ENCODE data around the gene MRPS27. TPM values are rescaled to one million over a fixed set of nuclear protein-coding genes. Genes with fewer than 3 reads are reported as not detected.

The MRPS27 gene
- total and polyA plus RNA-seq, 9 donors, result 33.4 to 108 (median 57.9) TPM

- TF ChIP-seq POLR2A (IDR thresholded peaks at IDR 0.05) (no peak), CTCF (IDR thresholded peaks at IDR 0.05) (no peak), EP300 (IDR thresholded peaks at IDR 0.05) (no peak)
- WGBS, 3 donors, result 85 to 87% (median 86%) methylated on average over 8 of the region's 8 CpGs
- Histone ChIP-seq H3K4me3 (no peak overlapping the region), H3K27ac (no peak overlapping the region), H3K9me3 (no peaks in the 10 kb centered on the region), H3K27me3 (no peaks in the 10 kb centered on the region), H3K4me1 (ENCODE audit: insufficient read depth) (no peaks in the 10 kb centered on the region), H3K36me3 (no peaks in the 10 kb centered on the region)
- intact Hi-C loops (cut with DNase I), result no loop called here
- no peak for DNase-seq
Measured at GRCh38 chr5:72203251-72203845, 116.7 kb downstream of the MRPS27 start.

DNA sequence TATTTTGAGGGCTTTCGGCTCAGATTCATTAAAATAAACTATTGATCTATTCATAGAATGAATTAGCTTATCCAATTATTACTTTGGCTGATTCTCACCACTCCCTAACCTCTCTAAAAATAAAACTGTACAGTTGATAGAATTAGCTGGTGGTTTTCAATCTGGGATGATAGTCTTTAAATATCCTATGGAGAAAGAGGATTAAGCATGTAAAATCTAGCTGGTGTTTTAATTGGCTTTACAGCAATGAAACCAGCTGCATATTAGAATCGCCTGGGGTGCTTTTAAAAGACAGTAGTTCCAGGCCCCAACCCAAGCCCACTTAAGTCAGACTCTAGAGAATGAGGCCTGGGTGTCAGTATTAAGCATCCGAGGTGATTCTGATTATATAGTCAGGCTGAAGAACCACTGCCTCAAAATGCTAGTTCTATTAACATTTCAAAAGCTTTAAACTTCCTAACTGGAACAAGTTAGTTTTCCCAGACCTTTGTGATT is 117.7 kb downstream of the MRPS27 start:
- no peaks in the 10 kb centered on the region for H3K4me1 ChIP-seq (ENCODE audit: insufficient read depth)
- H3K27ac ChIP-seq, result no peak overlapping the region
- no peaks in the 10 kb centered on the region for H3K9me3 ChIP-seq
- no peak for DNase-seq
- TF ChIP-seq CTCF (IDR thresholded peaks at IDR 0.05), result no peak
- no peak for TF ChIP-seq POLR2A (IDR thresholded peaks at IDR 0.05)
- TF ChIP-seq EP300 (IDR thresholded peaks at IDR 0.05), result no peak
- no peaks in the 10 kb centered on the region for H3K27me3 ChIP-seq
- intact Hi-C loops (cut with DNase I), result no loop called here
- WGBS, 3 donors, result 71 to 87% (median 81%) methylated on average over 3 of the region's 3 CpGs
- H3K36me3 ChIP-seq, result no peaks in the 10 kb centered on the region
- no peak overlapping the region for H3K4me3 ChIP-seq

GRCh38 chr5:72199681-72200080 is 120.4 kb downstream of the MRPS27 start:
- Histone ChIP-seq H3K4me3 (no peak overlapping the region), H3K36me3 (no peaks in the 10 kb centered on the region), H3K9me3 (no peaks in the 10 kb centered on the region), H3K27ac (no peak overlapping the region), H3K4me1 (ENCODE audit: insufficient read depth) (no peaks in the 10 kb centered on the region), H3K27me3 (no peaks in the 10 kb centered on the region)
- 92 to 96% (median 96%) methylated on average over 15 of the region's 15 CpGs for WGBS, 3 donors
- TF ChIP-seq CTCF (IDR thresholded peaks at IDR 0.05), result no peak
- no peak for DNase-seq
- intact Hi-C loops (cut with DNase I), result no loop called here

- Histone ChIP-seq H3K27ac (no peak overlapping the region), H3K4me1 (ENCODE audit: insufficient read depth) (no peaks in the 10 kb centered on the region), H3K4me3 (no peak overlapping the region), H3K9me3 (no peaks in the 10 kb centered on the region), H3K27me3 (no peaks in the 10 kb centered on the region), H3K36me3 (no peaks in the 10 kb centered on the region)
- intact Hi-C loops (cut with DNase I), result no loop called here
- no peak for DNase-seq
- WGBS, 3 donors, result 96 to 98% (median 97%) methylated on average over 5 of the region's 5 CpGs
- TF ChIP-seq EP300 (IDR thresholded peaks at IDR 0.05) (no peak), POLR2A (IDR thresholded peaks at IDR 0.05) (no peak), CTCF (IDR thresholded peaks at IDR 0.05) (no peak)
Measured at GRCh38 chr5:72197393-72197792, 122.6 kb downstream of the MRPS27 start.
